PC-9 (cell line): Measurements from ENCODE around the gene TSGA10. TPM values are rescaled to one million over a fixed set of nuclear protein-coding genes. Genes with fewer than 3 reads are reported as not detected.
A peak's percentile ranks its signal among the peaks of the same experiment; 100 is the strongest.

ENCODE experiments used
- BruUV-seq: library from RNA; stranded (reverse); fragments of 400-500 nt; replicated peaks from 2 replicates; lab custom pipeline; 2021; lab: Mats Ljungman, UMichigan
- CTCF ChIA-PET: fragments of 300-600 bp; sonication (Branson Sonifier 250); formaldehyde crosslinking; loops from one replicate; lab custom pipeline; 2022; ENCODE audit warnings: antibody characterized with exemption; lab: Charles Lee
- POLR2A ChIA-PET: fragments of 300-600 bp; sonication (Branson Sonifier 250); formaldehyde crosslinking; loops from one replicate; lab custom pipeline; 2022; ENCODE audit warnings: antibody characterized with exemption; ENCODE audit not compliant: unreplicated experiment; lab: Charles Lee
- DNase-seq, 2 experiments: peaks; one replicate each; pipeline versions ENCODE4 v3.0.0 to v3.0.0-alpha.2; 2015 to 2022; ENCODE audit warnings: mixed read lengths in 1 of 2
- H2AFZ ChIP-seq: fragments of 200-600 bp; sonication (generic); 2 replicates; pipeline ENCODE4 v1.8.1; 2017; ENCODE audit warnings: antibody characterized with exemption
- H3F3A ChIP-seq: fragments of 200-600 bp; sonication (generic); 2 replicates; pipeline ENCODE4 v1.8.1; 2017; ENCODE audit warnings: antibody characterized with exemption, mild to moderate bottlenecking, low read depth; ENCODE audit not compliant: insufficient read depth
- H3K27ac ChIP-seq: fragments of 200-600 bp; sonication (generic); 2 replicates; pipeline ENCODE4 v1.6.1; 2016; ENCODE audit warnings: mixed run types
- H3K27me3 ChIP-seq: fragments of 200-600 bp; sonication (generic); 2 replicates; pipeline ENCODE4 v1.6.1; 2016; ENCODE audit warnings: low read depth, mixed run types; ENCODE audit not compliant: insufficient read depth
- H3K36me3 ChIP-seq: fragments of 200-600 bp; sonication (generic); 2 replicates; pipeline ENCODE4 v1.6.1; 2016; ENCODE audit warnings: low read depth, mixed run types
- H3K4me1 ChIP-seq: fragments of 200-600 bp; sonication (generic); replicated peaks from 2 replicates; pipeline ENCODE4 v1.6.1; 2016; ENCODE audit warnings: mixed run types; ENCODE audit not compliant: insufficient read depth
- H3K4me2 ChIP-seq: fragments of 200-600 bp; sonication (generic); 2 replicates; pipeline ENCODE4 v1.6.1; 2017; ENCODE audit warnings: mixed run types
- H3K4me3 ChIP-seq: fragments of 200-600 bp; sonication (generic); 2 replicates; pipeline ENCODE4 v1.6.1; 2016; ENCODE audit warnings: mixed run types
- H3K79me2 ChIP-seq: fragments of 200-600 bp; sonication (generic); 2 replicates; pipeline ENCODE4 v1.6.1; 2017; ENCODE audit warnings: low read depth, mixed run types
- H3K9me2 ChIP-seq: fragments of 200-600 bp; sonication (generic); 2 replicates; pipeline ENCODE4 v1.8.1; 2017; ENCODE audit warnings: mild to moderate bottlenecking; ENCODE audit not compliant: insufficient read depth
- H3K9me3 ChIP-seq: fragments of 200-600 bp; sonication (generic); 2 replicates; pipeline ENCODE4 v1.8.1; 2016; ENCODE audit warnings: low read depth; ENCODE audit not compliant: insufficient read depth
- H4K20me1 ChIP-seq: fragments of 200-600 bp; sonication (generic); 2 replicates; pipeline ENCODE4 v1.8.1; 2017; ENCODE audit not compliant: insufficient read depth
- EZH2 ChIP-seq: fragments of 200-600 bp; sonication (generic); IDR thresholded peaks from 2 replicates; pipeline ENCODE4 v1.8.0; 2017; ENCODE audit warnings: antibody characterized with exemption, low read depth
- intact Hi-C: fragments of 100-400 bp; cut with micrococcal nuclease; formaldehyde crosslinking; loops from one replicate; pipeline ENCODE4 v1.10.0; 2022; ENCODE audit not compliant: unreplicated experiment
- total RNA-seq: library from RNA; stranded (reverse); gene quantifications from 2 replicates; pipeline ENCODE4 v1.2.3, GENCODE V29; 2021
- TF ChIP-seq, protein P1 (sequence below): fragments of 200-600 bp; sonication (generic); conservative IDR thresholded peaks from 2 replicates; pipeline ENCODE4 v1.6.1; 2017; ENCODE audit warnings: mixed run types, antibody characterized with exemption, mild to moderate bottlenecking, moderate library complexity

The TSGA10 gene
- total RNA-seq, 1 experiment from 2014 or later: 14.9 TPM

GRCh38 chr2:99184811-99185210 lies 30.1 kb upstream of the TSGA10 start:
- no peaks in the 10 kb centered on the region for H3K27me3 ChIP-seq
- intact Hi-C loops: no loop called here
- CTCF ChIA-PET: interaction anchor here (0.6 kb wide), 1 partner anchor 143 kb away, joined by 3 read pairs; no protein-coding TSS in a partner anchor

DNA sequence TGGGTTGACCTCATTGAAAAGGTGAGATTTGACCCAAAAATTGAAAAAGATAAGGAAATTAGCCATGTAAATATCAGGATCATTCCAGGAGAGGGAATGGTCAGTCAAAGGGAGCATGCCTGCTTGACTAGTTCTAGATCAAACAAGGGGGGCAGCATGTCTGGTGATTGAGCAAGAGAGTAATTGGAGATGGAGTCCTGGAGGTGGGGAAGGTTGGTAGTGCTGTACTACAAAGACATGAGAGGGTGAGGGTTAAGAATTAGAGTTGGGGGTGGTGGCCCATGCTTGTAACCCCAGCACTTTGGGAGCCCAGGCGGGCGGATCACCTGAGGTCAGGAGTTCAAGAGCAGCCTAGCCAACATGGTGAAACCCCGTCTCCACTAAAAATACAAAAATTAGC lies 28.3 kb upstream of the TSGA10 start:
- DNase-seq: peak; percentile 19 to 78
- TF ChIP-seq EZH2: no peak
- TF ChIP-seq, protein P1, sequence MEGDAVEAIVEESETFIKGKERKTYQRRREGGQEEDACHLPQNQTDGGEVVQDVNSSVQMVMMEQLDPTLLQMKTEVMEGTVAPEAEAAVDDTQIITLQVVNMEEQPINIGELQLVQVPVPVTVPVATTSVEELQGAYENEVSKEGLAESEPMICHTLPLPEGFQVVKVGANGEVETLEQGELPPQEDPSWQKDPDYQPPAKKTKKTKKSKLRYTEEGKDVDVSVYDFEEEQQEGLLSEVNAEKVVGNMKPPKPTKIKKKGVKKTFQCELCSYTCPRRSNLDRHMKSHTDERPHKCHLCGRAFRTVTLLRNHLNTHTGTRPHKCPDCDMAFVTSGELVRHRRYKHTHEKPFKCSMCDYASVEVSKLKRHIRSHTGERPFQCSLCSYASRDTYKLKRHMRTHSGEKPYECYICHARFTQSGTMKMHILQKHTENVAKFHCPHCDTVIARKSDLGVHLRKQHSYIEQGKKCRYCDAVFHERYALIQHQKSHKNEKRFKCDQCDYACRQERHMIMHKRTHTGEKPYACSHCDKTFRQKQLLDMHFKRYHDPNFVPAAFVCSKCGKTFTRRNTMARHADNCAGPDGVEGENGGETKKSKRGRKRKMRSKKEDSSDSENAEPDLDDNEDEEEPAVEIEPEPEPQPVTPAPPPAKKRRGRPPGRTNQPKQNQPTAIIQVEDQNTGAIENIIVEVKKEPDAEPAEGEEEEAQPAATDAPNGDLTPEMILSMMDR: no peak
- POLR2A ChIA-PET: no interaction called here

More at GRCh38 chr2:99184811-99185210, 30.1 kb upstream of the TSGA10 start:
- Histone ChIP-seq H3K36me3 (peaks cover 12% of the 10 kb centered on the region), H4K20me1 (peaks cover 31% of the 10 kb centered on the region), H2AFZ (no peak overlapping the region), H3K4me3 (no peak overlapping the region), H3K9me3 (no peaks in the 10 kb centered on the region), H3K4me1 (peaks cover 26% of the 10 kb centered on the region), H3K9me2 (no peaks in the 10 kb centered on the region), H3K79me2 (peaks cover 78% of the 10 kb centered on the region), H3K4me2 (no peak overlapping the region), H3K27ac (no peak overlapping the region), H3F3A (peaks cover 12% of the 10 kb centered on the region)
- TF ChIP-seq, protein P1: no peak
- TF ChIP-seq EZH2: no peak
- POLR2A ChIA-PET: no interaction called here
- DNase-seq: no peak
- BruUV-seq: no TSS peak

GRCh38 chr2:99181624-99182000 lies 26.9 kb upstream of the TSGA10 start:
- Histone ChIP-seq H3K27ac (peak overlapping the region; percentile 56), H4K20me1 (peaks cover 17% of the 10 kb centered on the region), H3K4me2 (peak overlapping the region; percentile 87), H3K27me3 (no peaks in the 10 kb centered on the region), H3K9me2 (no peaks in the 10 kb centered on the region), H3K36me3 (0 out of 2 replicates have a peak, but pooled peaks cover 15% of the 10 kb centered on the region), H3F3A (peaks cover 12% of the 10 kb centered on the region; the same call in 1 of the 2 replicates), H3K79me2 (peaks cover 94% of the 10 kb centered on the region), H3K4me3 (peak overlapping the region; percentile 84), H3K9me3 (no peaks in the 10 kb centered on the region), H2AFZ (peak overlapping the region; percentile 98), H3K4me1 (peaks cover 37% of the 10 kb centered on the region)
- DNase-seq: peak in 1 of 2 experiments; percentile 35
- intact Hi-C loops: loop anchor here (1.0 kb wide), 3 partner anchors 26 to 309 kb away; partner anchors contain the start of genes C2orf15 and REV1
- POLR2A ChIA-PET: no interaction called here
- CTCF ChIA-PET: interaction anchor here (2.8 kb wide), 1 partner anchor 155 kb away, joined by 12 read pairs; the partner anchor contains the start of genes EIF5B and TXNDC9
- no TSS peak for BruUV-seq
- TF ChIP-seq, protein P1: no peak
- TF ChIP-seq EZH2: no peak

More for the DNA sequence above, 28.3 kb upstream of the TSGA10 start:
- H3F3A ChIP-seq: peaks cover 12% of the 10 kb centered on the region; the same call in 1 of the 2 replicates
- peaks cover 37% of the 10 kb centered on the region for H3K4me1 ChIP-seq
- peak overlapping the region; percentile 87 for H3K4me2 ChIP-seq
- H3K27me3 ChIP-seq: no peaks in the 10 kb centered on the region
- H3K4me3 ChIP-seq: peak overlapping the region; percentile 84; the same call in 1 of the 2 replicates
- peaks cover 90% of the 10 kb centered on the region for H3K79me2 ChIP-seq
- no peaks in the 10 kb centered on the region for H3K9me2 ChIP-seq
- no peak overlapping the region for H2AFZ ChIP-seq
- H4K20me1 ChIP-seq: peaks cover 21% of the 10 kb centered on the region
- intact Hi-C loops: no loop called here
- H3K9me3 ChIP-seq: no peaks in the 10 kb centered on the region
- H3K36me3 ChIP-seq: 0 out of 2 replicates have a peak, but pooled peaks cover 12% of the 10 kb centered on the region
- no TSS peak for BruUV-seq
- no peak overlapping the region for H3K27ac ChIP-seq
- CTCF ChIA-PET: interaction anchor here (2.8 kb wide), 1 partner anchor 153 kb away, joined by 12 read pairs; the partner anchor contains the start of genes EIF5B and TXNDC9
